H1 (cell line): ENCODE data around the gene DUSP1. TPM values are rescaled to one million over a fixed set of nuclear protein-coding genes. Genes with fewer than 3 reads are reported as not detected.

Experiments used
- CTCF ChIA-PET: fragments of 300-600 bp; sonication (Branson Sonifier 250); formaldehyde crosslinking; loops from one replicate; lab custom pipeline; 2021; ENCODE audit not compliant: partially characterized antibody; lab: Charles Lee
- POLR2A ChIA-PET: fragments of 300-600 bp; sonication (Branson Sonifier 250); formaldehyde crosslinking; loops from one replicate; lab custom pipeline; 2021; ENCODE audit warnings: inconsistent platforms; ENCODE audit not compliant: partially characterized antibody; lab: Charles Lee
- DNase-seq, 2 experiments: peaks; one replicate each; pipeline versions ENCODE4 v3.0.0 to v3.0.0-alpha.2; 2010 to 2022; ENCODE audit warnings: low spot score in 2 of 2, low read depth in 1 of 2, mixed read lengths in 1 of 2
- FAIRE-seq: peaks from 2 replicates; lab custom pipeline; 2011; peaks lifted over from hg19 to GRCh38; lab: Jason Lieb, UNC
- H2AFZ ChIP-seq: 2 replicates; pipeline ENCODE4 v1.8.1; 2012; ENCODE audit warnings: low read length, inconsistent platforms
- H2AK5ac ChIP-seq: 2 replicates; pipeline ENCODE4 v1.6.1; 2013; ENCODE audit warnings: low read depth, low read length
- H2BK120ac ChIP-seq: replicated peaks from 2 replicates; pipeline ENCODE3; 2013; ENCODE audit warnings: low read depth, low read length, inconsistent platforms
- H2BK12ac ChIP-seq: 2 replicates; pipeline ENCODE4 v1.6.1; 2013; ENCODE audit warnings: low read depth, low read length
- H2BK15ac ChIP-seq: 2 replicates; pipeline ENCODE4 v1.6.1; 2013; ENCODE audit warnings: low read length
- H2BK20ac ChIP-seq: 2 replicates; pipeline ENCODE4 v1.6.1; 2013; ENCODE audit warnings: low read length
- H2BK5ac ChIP-seq: 2 replicates; pipeline ENCODE4 v1.6.1; 2013; ENCODE audit warnings: low read depth, low read length
- H3K14ac ChIP-seq: 2 replicates; pipeline ENCODE4 v1.6.1; 2013; ENCODE audit warnings: inconsistent platforms; ENCODE audit not compliant: insufficient read length
- H3K18ac ChIP-seq: 2 replicates; pipeline ENCODE4 v1.6.1; 2013; ENCODE audit warnings: low read length; ENCODE audit errors: extremely low read depth
- H3K23ac ChIP-seq: 2 replicates; pipeline ENCODE4 v1.6.1; 2013; ENCODE audit warnings: inconsistent platforms; ENCODE audit not compliant: insufficient read length
- H3K23me2 ChIP-seq: 2 replicates; pipeline ENCODE4 v1.6.1; 2013; ENCODE audit warnings: low read depth, low read length
- H3K27ac ChIP-seq: 2 replicates; pipeline ENCODE4 v1.6.1; 2011; ENCODE audit warnings: low read depth, low read length, inconsistent platforms
- H3K27me3 ChIP-seq, 4 experiments: replicated peaks in 1 of 4; 1 replicate in 1 of 4; 2 replicates in 3 of 4; pipeline versions ENCODE4 v1.6.1 to v1.8.1; 2011 to 2013; ENCODE audit warnings: low read length in 3 of 4, mild to moderate bottlenecking in 3 of 4, inconsistent platforms in 2 of 4, mixed read lengths in 2 of 4, moderate library complexity in 1 of 4; ENCODE audit not compliant: control insufficient read depth in 3 of 4, insufficient read depth in 3 of 4; ENCODE audit errors: extremely low read depth in 1 of 4
- H3K36me3 ChIP-seq, 4 experiments: 2 replicates each; pipeline versions ENCODE4 v1.6.1 to v1.8.1; 2011 to 2013; ENCODE audit warnings: mild to moderate bottlenecking in 4 of 4, low read length in 3 of 4, moderate library complexity in 2 of 4, control low read depth in 1 of 4, inconsistent platforms in 1 of 4; ENCODE audit not compliant: insufficient read depth in 4 of 4, control insufficient read depth in 2 of 4
- H3K4ac ChIP-seq: replicated peaks from 2 replicates; pipeline ENCODE3; 2013; ENCODE audit warnings: low read length, low read depth, mixed read lengths, inconsistent platforms; ENCODE audit not compliant: insufficient read length
- H3K4me1 ChIP-seq, 4 experiments: replicated peaks in 1 of 4; 1 replicate in 1 of 4; 2 replicates in 3 of 4; pipeline versions ENCODE4 v1.6.1 to v1.8.1; 2011 to 2013; ENCODE audit warnings: low read length in 3 of 4, inconsistent platforms in 2 of 4, mixed read lengths in 1 of 4; ENCODE audit not compliant: insufficient read depth in 4 of 4, control insufficient read depth in 3 of 4
- H3K4me2 ChIP-seq, 2 experiments: 2 replicates each; pipeline versions ENCODE4 v1.6.1 to v1.8.1; 2011 to 2013; ENCODE audit warnings: low read depth in 2 of 2, low read length in 2 of 2, control low read depth in 1 of 2, inconsistent platforms in 1 of 2, mild to moderate bottlenecking in 1 of 2; ENCODE audit not compliant: insufficient read depth in 1 of 2
- H3K4me3 ChIP-seq, 4 experiments: fragments of 200-600, 300-600 bp in 1 of 4; sonication (generic), shearing (Covaris generic), sonication (Bioruptor Twin) in 1 of 4; 2 replicates each; pipeline versions ENCODE4 v1.5.1 to v1.8.1; 2011 to 2016; ENCODE audit warnings: low read length in 4 of 4, low read depth in 3 of 4, control low read depth in 2 of 4, inconsistent platforms in 2 of 4, mild to moderate bottlenecking in 2 of 4, mixed read lengths in 1 of 4, moderate library complexity in 1 of 4; ENCODE audit not compliant: insufficient read depth in 2 of 4; ENCODE audit errors: extremely low read depth in 1 of 4
- H3K56ac ChIP-seq: replicated peaks from 2 replicates; pipeline ENCODE3; 2013; ENCODE audit warnings: low read depth, mild to moderate bottlenecking, mixed read lengths, low read length, inconsistent platforms; ENCODE audit not compliant: insufficient read length
- H3K79me1 ChIP-seq: 2 replicates; pipeline ENCODE4 v1.6.1; 2013; ENCODE audit warnings: low read depth, low read length, control low read depth
- H3K79me2 ChIP-seq, 2 experiments: 2 replicates each; pipeline versions ENCODE4 v1.6.1 to v1.8.1; 2012 to 2013; ENCODE audit warnings: low read length in 2 of 2, mild to moderate bottlenecking in 2 of 2, inconsistent platforms in 1 of 2; ENCODE audit not compliant: insufficient read depth in 2 of 2, control insufficient read depth in 1 of 2
- H3K9ac ChIP-seq, 4 experiments: replicated peaks in 1 of 4; 1 replicate in 1 of 4; 2 replicates in 3 of 4; pipeline versions ENCODE4 v1.6.1 to v1.8.1; 2011 to 2013; ENCODE audit warnings: low read depth in 3 of 4, low read length in 3 of 4, control low read depth in 2 of 4, mild to moderate bottlenecking in 2 of 4, moderate library complexity in 2 of 4, inconsistent platforms in 1 of 4; ENCODE audit errors: extremely low read depth in 1 of 4
- H3K9me3 ChIP-seq, 2 experiments: 2 replicates each; pipeline versions ENCODE4 v1.6.1 to v1.8.1; 2012 to 2013; ENCODE audit warnings: mild to moderate bottlenecking in 2 of 2, moderate library complexity in 2 of 2, control low read depth in 1 of 2, inconsistent platforms in 1 of 2, low read depth in 1 of 2, low read length in 1 of 2, mixed read lengths in 1 of 2; ENCODE audit not compliant: insufficient read depth in 2 of 2
- H4K20me1 ChIP-seq, 2 experiments: replicated peaks in 1 of 2; 2 replicates each; pipeline versions ENCODE3 to v1.8.1; 2011 to 2013; ENCODE audit warnings: inconsistent platforms in 2 of 2, low read length in 2 of 2, mild to moderate bottlenecking in 1 of 2; ENCODE audit not compliant: insufficient read depth in 2 of 2, control insufficient read depth in 1 of 2
- H4K5ac ChIP-seq: 2 replicates; pipeline ENCODE4 v1.6.1; 2013; ENCODE audit warnings: low read length, low read depth, mixed read lengths, inconsistent platforms; ENCODE audit not compliant: insufficient read length
- H4K8ac ChIP-seq: 2 replicates; pipeline ENCODE4 v1.8.0; 2013; ENCODE audit warnings: mild to moderate bottlenecking, moderate library complexity, low read length, inconsistent platforms; ENCODE audit not compliant: insufficient read depth; ENCODE audit errors: extremely low read depth
- H4K91ac ChIP-seq: replicated peaks from 2 replicates; pipeline ENCODE3; 2013; ENCODE audit warnings: low read length, mixed read lengths, inconsistent platforms; ENCODE audit not compliant: insufficient read length
- BCL11A ChIP-seq, 2 experiments: IDR thresholded peaks; one replicate each; pipeline ENCODE4 v1.6.1; 2011; ENCODE audit warnings: low read depth in 2 of 2, low read length in 2 of 2, mild to moderate bottlenecking in 2 of 2
- KDM5A ChIP-seq: fragments of 200-600 bp; IDR thresholded peaks from 2 replicates; pipeline ENCODE4 v1.7.1; 2012; ENCODE audit warnings: mild to moderate bottlenecking, low read length, inconsistent platforms, mixed read lengths
- PHF8 ChIP-seq: fragments of 200-600 bp; sonication (generic); conservative IDR thresholded peaks from 2 replicates; pipeline ENCODE4 v1.7.1; 2012; ENCODE audit warnings: low read depth, mild to moderate bottlenecking, inconsistent platforms, low read length, moderate library complexity
- RNF2 ChIP-seq: fragments of 200-900, 300-1000 bp; sonication (generic); IDR thresholded peaks from 2 replicates; pipeline ENCODE4 v1.7.1; 2016; ENCODE audit warnings: borderline replicate concordance, low read depth, mild to moderate bottlenecking, antibody characterized with exemption, low read length; ENCODE audit not compliant: poor library complexity, severe bottlenecking; ENCODE audit errors: missing control alignments
- WGBS, 2 experiments: shearing (Covaris generic) in 1 of 2; methylation state at CpG; one replicate each; pipeline versions ENCODE4 v1.1.6 to v1.1.7; 2013 to 2015; ENCODE audit warnings: low lambda C conversion rate in 2 of 2, mixed read lengths in 2 of 2, inconsistent platforms in 1 of 2, low coverage in 1 of 2, missing lambda C conversion rate in 1 of 2; ENCODE audit not compliant: insufficient replicate concordance in 2 of 2, insufficient coverage in 1 of 2, insufficient read length in 1 of 2; ENCODE audit errors: extremely low coverage in 1 of 2, missing lambda C conversion rate in 1 of 2; 5-methylcytosine and 5-hydroxymethylcytosine counted together
- polyA plus RNA-seq, 7 experiments: library from polyadenylated mRNA; depleted of rRNA in 3 of 7; stranded (reverse) in 5 of 7; unstranded in 2 of 7; fragments of >200 nt in 5 of 7; fragments of 200-250 nt in 2 of 7; gene quantifications; 1 replicate in 5 of 7; 2 replicates in 1 of 7; 4 replicates in 1 of 7; pipeline versions ENCODE4 v1.2.1 to v1.2.3, GENCODE V29; 2011 to 2013; ENCODE audit warnings: missing spikeins in 2 of 7, mixed read lengths in 2 of 7
- total RNA-seq: library from RNA; stranded (reverse); fragmentation: NEBNext Ultra II Directional; extraction: Animal tissue kit (Norgen Biotek cat#: 25700); gene quantifications from 2 replicates; pipeline ENCODE4 v1.2.1, GENCODE V29; 2021

Gene DUSP1
- total and polyA plus RNA-seq, 2 of the 8 experiments (the other 6 are each of a cell fraction or from before 2014, with no cell fraction given) = 6.5 to 11.7 TPM

GRCh38 chr5:172809774-172810173 lies 38.8 kb upstream of the DUSP1 start:
- H2BK15ac ChIP-seq = no peak overlapping the region
- no peaks in the 10 kb centered on the region for H4K20me1 ChIP-seq
- peaks cover 0 to 2% (median 0%) of the 10 kb centered on the region in 4 experiments; a peak in 1 of 7 replicates for H3K27me3 ChIP-seq
- FAIRE-seq (no peak), DNase-seq (no peak)
- no peaks in the 10 kb centered on the region for H3K79me1 ChIP-seq
- no peak overlapping the region for H3K9ac ChIP-seq
- H3K4ac ChIP-seq = no peak overlapping the region
- TF ChIP-seq BCL11A (IDR thresholded peaks at IDR 0.05; ENCODE audit: low read depth in 2 of 2, low read length in 2 of 2) (no peak), KDM5A (no peak), PHF8 (no peak), RNF2 (no peak)
- 100% methylated on average over 1 of the region's 2 CpGs; no CpG with 5 or more reads in 1 of the 2 experiments for WGBS, 2 experiments
- H3K56ac ChIP-seq = no peak overlapping the region
- H3K79me2 ChIP-seq = no peaks in the 10 kb centered on the region
- H3K14ac ChIP-seq = no peak overlapping the region
- no peak overlapping the region for H2AFZ ChIP-seq
- H2BK120ac ChIP-seq = no peak overlapping the region
- no peaks in the 10 kb centered on the region; a peak in 1 of 7 replicates for H3K4me1 ChIP-seq
- H3K36me3 ChIP-seq = no peaks in the 10 kb centered on the region
- H3K23ac ChIP-seq = no peak overlapping the region
- POLR2A ChIA-PET = no interaction called here
- H3K18ac ChIP-seq = no peak overlapping the region
- CTCF ChIA-PET = interaction anchor here (2.0 kb wide), 1 partner anchor 11 kb away, joined by 6 read pairs; no protein-coding TSS in a partner anchor
- H2AK5ac ChIP-seq = no peak overlapping the region
- H3K23me2 ChIP-seq = no peaks in the 10 kb centered on the region; the same call in 1 of the 2 replicates
- H4K8ac ChIP-seq = no peak overlapping the region
- H3K27ac ChIP-seq = no peak overlapping the region
- no peak overlapping the region for H4K5ac ChIP-seq
- no peak overlapping the region for H3K4me2 ChIP-seq
- H2BK12ac ChIP-seq = no peak overlapping the region
- no peak overlapping the region for H2BK20ac ChIP-seq
- H2BK5ac ChIP-seq = no peak overlapping the region
- H4K91ac ChIP-seq = no peak overlapping the region
- no peak overlapping the region for H3K4me3 ChIP-seq
- H3K9me3 ChIP-seq = no peaks in the 10 kb centered on the region
